ENCODE data around the gene GPR42. TPM values are rescaled to one million over a fixed set of nuclear protein-coding genes. Genes with fewer than 3 reads are reported as not detected.

GPR42 gene
- total and polyA plus RNA-seq, 2 of the 4 experiments (the other 2 are of a cell fraction), result not detected

GRCh38 chr19:35341565-35342225 lies 29.2 kb upstream of the GPR42 start:
- Histone ChIP-seq H3K9me3 (ENCODE audit: control insufficient read depth, insufficient read depth, low read length) (no peaks in the 10 kb centered on the region), H3K9ac (ENCODE audit: low read depth, low read length) (no peak overlapping the region), H2AK5ac (ENCODE audit: low read depth, low read length) (no peak overlapping the region), H3K36me3 (ENCODE audit: control insufficient read depth, insufficient read depth, low read length) (no peaks in the 10 kb centered on the region), H3K56ac (ENCODE audit: extremely low read depth, insufficient read depth, low read length) (no peak overlapping the region), H4K5ac (ENCODE audit: low read depth, low read length) (no peak overlapping the region), H2BK5ac (ENCODE audit: low read depth, low read length, poor library complexity, severe bottlenecking) (no peak overlapping the region), H3K79me1 (ENCODE audit: low read depth in 1 of 2, low read length in 2 of 2) (no peaks in the 10 kb centered on the region), H3K14ac (replicated peaks; ENCODE audit: low read depth, low read length) (no peak overlapping the region), H2BK15ac (ENCODE audit: low read depth, low read length) (no peak overlapping the region), H3K18ac (ENCODE audit: low read depth, low read length) (no peak overlapping the region), H3K27ac (ENCODE audit: insufficient read depth, low read length) (no peak overlapping the region), H3K4me1 (ENCODE audit: control insufficient read depth, insufficient read depth, low read length) (no peaks in the 10 kb centered on the region), H2BK20ac (ENCODE audit: low read depth, low read length) (no peak overlapping the region), H3K4ac (ENCODE audit: low read depth, low read length) (no peak overlapping the region), H2BK120ac (ENCODE audit: low read depth, low read length) (no peak overlapping the region), H4K8ac (ENCODE audit: low read depth in 2 of 2, low read length in 2 of 2) (no peak overlapping the region), H4K91ac (ENCODE audit: insufficient read depth, low read depth, low read length) (no peak overlapping the region), H3K4me2 (ENCODE audit: low read depth, low read length) (no peak overlapping the region), H2AK9ac (replicated peaks; ENCODE audit: low read depth, low read length, poor library complexity) (no peak overlapping the region), H3K4me3 (ENCODE audit: insufficient read depth, low read depth, low read length) (no peak overlapping the region), H3K27me3 (ENCODE audit: control insufficient read depth, insufficient read depth, low read length) (no peaks in the 10 kb centered on the region; the same call in 1 of the 2 replicates), H2AFZ (replicated peaks; ENCODE audit: low read length, poor library complexity) (no peak overlapping the region), H3K23ac (ENCODE audit: low read depth, low read length) (no peak overlapping the region), H3K9me1 (ENCODE audit: insufficient read depth, low read length) (no peaks in the 10 kb centered on the region), H4K20me1 (ENCODE audit: insufficient read depth, low read length) (no peaks in the 10 kb centered on the region)
- in situ Hi-C loops (cut with MboI; ENCODE audit: low sequenced_read_pairs), result loop anchor here (25.0 kb wide), 1 partner anchor 246 kb away; the partner anchor contains the start of gene PMIS2
- CTCF ChIA-PET, result no interaction called here
- no peak for TF ChIP-seq CHD1 (IDR thresholded peaks at IDR 0.05; ENCODE audit: low read depth, low read length)
- TF ChIP-seq SMC3 (IDR thresholded peaks at IDR 0.05; ENCODE audit: low read depth, low read length), result no peak
- intact Hi-C loops (cut with micrococcal nuclease), result no loop called here
- ATAC-seq (ENCODE audit: low read depth), result no peak
- no peak for DNase-seq
- dilution Hi-C loops (cut with HindIII; ENCODE audit: low sequenced_read_pairs, unreplicated experiment), result no loop called here
- WGBS, 2 experiments (ENCODE audit: extremely low coverage in 2 of 2, insufficient read length in 1 of 2), result no CpG with 5 or more reads among the region's 14 CpGs
- POLR2A ChIA-PET (ENCODE audit: unreplicated experiment), result no interaction called here
- BruUV-seq (replicated peaks), result no TSS peak
